Stomach (tissue), 9 donors: ENCODE data around the gene CFAP57. TPM values are rescaled to one million over a fixed set of nuclear protein-coding genes. Genes with fewer than 3 reads are reported as not detected.

Source experiments
- DNase-seq, 2 donors: peaks; one replicate each; pipeline versions ENCODE4 v3.0.0 to v3.0.0-alpha.2; 2013 to 2019
- H3K27ac ChIP-seq, 5 donors: fragments of 200-600 bp in 4 of 5; sonication (generic) in 4 of 5; one replicate each; pipeline ENCODE4 v1.5.1; 2013 to 2019; ENCODE audit warnings: mild to moderate bottlenecking in 1 of 5, moderate library complexity in 1 of 5
- H3K27me3 ChIP-seq, 3 donors: fragments of 200-600 bp; sonication (generic); one replicate each; pipeline ENCODE4 v1.5.1; 2017 to 2019; ENCODE audit warnings: mixed run types in 1 of 3
- H3K36me3 ChIP-seq, 4 donors: fragments of 200-600 bp; sonication (generic); 1 replicate in 3 of 4; 2 replicates in 1 of 4; pipeline ENCODE4 v1.5.1; 2016 to 2019
- H3K4me1 ChIP-seq, 4 donors: fragments of 200-600 bp; sonication (generic); one replicate each; pipeline ENCODE4 v1.5.1; 2016 to 2019
- H3K4me3 ChIP-seq, 4 donors: fragments of 200-600 bp; sonication (generic) in 3 of 4; one replicate each; pipeline ENCODE4 v1.5.1; 2016 to 2019; ENCODE audit warnings: mild to moderate bottlenecking in 1 of 4
- H3K9me3 ChIP-seq, 4 donors: fragments of 200-600 bp; sonication (generic); one replicate each; pipeline ENCODE4 v1.5.1; 2016 to 2019
- CTCF ChIP-seq, 7 experiments: fragments of 450-650 bp in 4 of 7; fragments of 200-600 bp in 3 of 7; sonication (generic) in 3 of 7; IDR thresholded peaks; one replicate each; pipeline ENCODE4 v1.5.1; 2016 to 2019; ENCODE audit warnings: antibody characterized with exemption in 7 of 7, control low read depth in 2 of 7, mild to moderate bottlenecking in 1 of 7
- EP300 ChIP-seq: sonication (generic); formaldehyde crosslinking; IDR thresholded peaks from one replicate; pipeline ENCODE4 v1.6.1; 2017; ENCODE audit warnings: antibody characterized with exemption
- POLR2A ChIP-seq, 4 donors: fragments of 450-650 bp; IDR thresholded peaks; one replicate each; pipeline ENCODE4 v1.6.1; 2016; ENCODE audit warnings: antibody characterized with exemption in 4 of 4, control low read depth in 2 of 4, mild to moderate bottlenecking in 1 of 4, moderate library complexity in 1 of 4
- POLR2AphosphoS5 ChIP-seq, 3 donors: sonication (generic); formaldehyde crosslinking; IDR thresholded peaks; one replicate each; pipeline ENCODE4 v1.6.1; 2016; ENCODE audit warnings: antibody characterized with exemption in 3 of 3
- WGBS, 5 donors: extraction: QIAGEN DNeasy Blood & Tissue Kit in 3 of 5; methylation state at CpG; one replicate each; pipeline versions ENCODE4 v1.1.5 to v1.1.7; 2013 to 2018; 5-methylcytosine and 5-hydroxymethylcytosine counted together
- intact Hi-C: fragments of 100-400 bp; cut with DNase I; formaldehyde crosslinking; loops from one replicate; pipeline ENCODE4 v1.15.1; 2023; ENCODE audit warnings: low total_unique reads
- polyA plus RNA-seq, 3 donors: library from polyadenylated mRNA; stranded (reverse); fragments of 200-250 nt; gene quantifications; one replicate each; pipeline ENCODE4 v1.2.3, GENCODE V29; 2013
- total RNA-seq, 5 donors: library from RNA; depleted of rRNA; stranded (reverse); fragments of >200 nt; gene quantifications; one replicate each; pipeline versions ENCODE4 v1.1.0 to v1.2.3, GENCODE V29; 2014 to 2016
- donor health status: healthy with polysubstance abuse.
- donor health status: Bipolar disorder and iron deficiency.
- donor health status: healthy.

CFAP57 gene
- total and polyA plus RNA-seq, 8 donors, result 0.08 to 1.4 (median 0.15) TPM; not detected in 3

GRCh38 chr1:43214501-43215444 is 42.6 kb downstream of the CFAP57 start:
- WGBS, 5 donors, result 67 to 78% (median 68%) methylated on average over 7 of the region's 7 CpGs
- no peak overlapping the region for H3K4me3 ChIP-seq

GRCh38 chr1:43217747-43218146 is 45.6 kb downstream of the CFAP57 start:
- Histone ChIP-seq H3K27me3 (no peaks in the 10 kb centered on the region), H3K27ac (no peak overlapping the region), H3K4me3 (no peak overlapping the region), H3K9me3 (no peaks in the 10 kb centered on the region), H3K36me3 (no peaks in the 10 kb centered on the region), H3K4me1 (no peaks in the 10 kb centered on the region)
- intact Hi-C loops, result no loop called here
- 87 to 91% (median 90%) methylated on average over 10 of the region's 10 CpGs for WGBS, 5 donors
- no peak for TF ChIP-seq POLR2AphosphoS5 (IDR thresholded peaks at IDR 0.05)
- TF ChIP-seq POLR2A (IDR thresholded peaks at IDR 0.05), result no peak
- no peak for TF ChIP-seq CTCF (IDR thresholded peaks at IDR 0.05)
- no peak for TF ChIP-seq EP300
- no peak for DNase-seq

More at GRCh38 chr1:43214501-43215444, 42.6 kb downstream of the CFAP57 start:
- Histone ChIP-seq H3K27me3 (no peaks in the 10 kb centered on the region), H3K4me1 (no peaks in the 10 kb centered on the region), H3K9me3 (no peaks in the 10 kb centered on the region), H3K27ac (no peak overlapping the region), H3K36me3 (no peaks in the 10 kb centered on the region)
- TF ChIP-seq POLR2A (IDR thresholded peaks at IDR 0.05), result no peak
- no peak for TF ChIP-seq EP300
- no peak for TF ChIP-seq POLR2AphosphoS5 (IDR thresholded peaks at IDR 0.05)
- TF ChIP-seq CTCF (IDR thresholded peaks at IDR 0.05), result no peak
- DNase-seq, result no peak
- intact Hi-C loops, result no loop called here

- intact Hi-C loops, result loop anchor here (10.0 kb wide), 1 partner anchor 194 kb away; no protein-coding TSS in a partner anchor
- no peak for TF ChIP-seq POLR2A (IDR thresholded peaks at IDR 0.05)
- TF ChIP-seq CTCF (IDR thresholded peaks at IDR 0.05), result no peak
- TF ChIP-seq POLR2AphosphoS5 (IDR thresholded peaks at IDR 0.05), result no peak
- no peak for TF ChIP-seq EP300
- H3K36me3 ChIP-seq, result no peaks in the 10 kb centered on the region
- H3K4me1 ChIP-seq, result no peaks in the 10 kb centered on the region
- no peaks in the 10 kb centered on the region for H3K27me3 ChIP-seq
- peak overlapping the region in 1 of 5 donors; percentile 8 for H3K27ac ChIP-seq
- WGBS, 5 donors, result 67 to 74% (median 70%) methylated on average over 7 of the region's 7 CpGs
- DNase-seq, result no peak
- no peaks in the 10 kb centered on the region for H3K9me3 ChIP-seq
- no peak overlapping the region for H3K4me3 ChIP-seq
Measured at GRCh38 chr1:43220905-43221778, 49.0 kb downstream of the CFAP57 start.

GRCh38 chr1:43221797-43222196 is 49.7 kb downstream of the CFAP57 start:
- Histone ChIP-seq H3K27ac (peak overlapping the region in 1 of 5 donors; percentile 8), H3K4me3 (no peak overlapping the region), H3K27me3 (no peaks in the 10 kb centered on the region), H3K36me3 (no peaks in the 10 kb centered on the region), H3K4me1 (no peaks in the 10 kb centered on the region), H3K9me3 (no peaks in the 10 kb centered on the region)
- no peak for TF ChIP-seq CTCF (IDR thresholded peaks at IDR 0.05)
- TF ChIP-seq EP300, result no peak
- no peak for TF ChIP-seq POLR2A (IDR thresholded peaks at IDR 0.05)
- no peak for TF ChIP-seq POLR2AphosphoS5 (IDR thresholded peaks at IDR 0.05)
- intact Hi-C loops, result loop anchor here (10.0 kb wide), 1 partner anchor 193 kb away; no protein-coding TSS in a partner anchor
- no peak for DNase-seq
- WGBS, 5 donors, result 91 to 100% (median 96%) methylated on average over 1 of the region's 1 CpG
